Measurements from ENCODE around the gene SALL1. TPM values are rescaled to one million over a fixed set of nuclear protein-coding genes. Genes with fewer than 3 reads are reported as not detected.

The SALL1 gene
- under 0.01 and 0.28 TPM in 2 replicates for total RNA-seq

GRCh38 chr16:51150888-51151320 is at the start of gene SALL1:
SALL1 (minus strand) TSS chr16:51151270; CDS start chr16:51151241, 29 bp downstream.

All from regular cardiac myocyte (primary cell).